Hepatocyte (in vitro differentiated cells): ENCODE measurements around the gene CSNK1G1.

ENCODE experiments used
- EZH2 ChIP-seq: fragments of 200-600 bp; sonication (generic); IDR thresholded peaks from 2 replicates; pipeline ENCODE4 v1.6.1; 2016; ENCODE audit warnings: antibody characterized with exemption, mild to moderate bottlenecking, borderline replicate concordance
- EZH2phosphoT487 ChIP-seq: fragments of 200-600 bp; sonication (generic); IDR thresholded peaks from one replicate; pipeline ENCODE4 v1.6.1; 2018; ENCODE audit warnings: antibody characterized with exemption, mild to moderate bottlenecking, low read depth, moderate library complexity; ENCODE audit not compliant: unreplicated experiment, severe bottlenecking
- TF ChIP-seq, protein P1 (sequence below): fragments of 200-600 bp; sonication (generic); IDR thresholded peaks from 2 replicates; pipeline ENCODE4 v1.5.1; 2016; ENCODE audit warnings: antibody characterized with exemption, mild to moderate bottlenecking; ENCODE audit not compliant: poor library complexity

DNA sequence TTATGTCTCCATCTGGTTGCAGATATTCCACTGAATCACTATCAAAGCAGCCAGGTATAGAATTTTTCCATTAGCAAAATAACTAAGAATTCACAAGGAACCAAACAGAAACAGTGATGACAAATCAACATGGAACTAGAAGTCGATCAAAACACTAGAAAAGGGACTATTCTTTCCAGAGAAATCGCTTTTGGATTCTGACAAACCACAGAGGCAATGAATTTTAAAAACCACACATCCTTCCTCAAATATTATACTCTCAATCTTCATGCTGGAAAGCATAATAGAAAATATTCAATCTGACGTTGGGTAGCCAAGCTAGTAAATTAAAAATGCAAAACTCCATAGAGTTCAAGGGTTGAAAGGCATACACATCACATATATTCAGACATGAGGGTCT is 99.9 kb downstream of the CSNK1G1 start:
- TF ChIP-seq, protein P1, sequence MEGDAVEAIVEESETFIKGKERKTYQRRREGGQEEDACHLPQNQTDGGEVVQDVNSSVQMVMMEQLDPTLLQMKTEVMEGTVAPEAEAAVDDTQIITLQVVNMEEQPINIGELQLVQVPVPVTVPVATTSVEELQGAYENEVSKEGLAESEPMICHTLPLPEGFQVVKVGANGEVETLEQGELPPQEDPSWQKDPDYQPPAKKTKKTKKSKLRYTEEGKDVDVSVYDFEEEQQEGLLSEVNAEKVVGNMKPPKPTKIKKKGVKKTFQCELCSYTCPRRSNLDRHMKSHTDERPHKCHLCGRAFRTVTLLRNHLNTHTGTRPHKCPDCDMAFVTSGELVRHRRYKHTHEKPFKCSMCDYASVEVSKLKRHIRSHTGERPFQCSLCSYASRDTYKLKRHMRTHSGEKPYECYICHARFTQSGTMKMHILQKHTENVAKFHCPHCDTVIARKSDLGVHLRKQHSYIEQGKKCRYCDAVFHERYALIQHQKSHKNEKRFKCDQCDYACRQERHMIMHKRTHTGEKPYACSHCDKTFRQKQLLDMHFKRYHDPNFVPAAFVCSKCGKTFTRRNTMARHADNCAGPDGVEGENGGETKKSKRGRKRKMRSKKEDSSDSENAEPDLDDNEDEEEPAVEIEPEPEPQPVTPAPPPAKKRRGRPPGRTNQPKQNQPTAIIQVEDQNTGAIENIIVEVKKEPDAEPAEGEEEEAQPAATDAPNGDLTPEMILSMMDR: no peak
- TF ChIP-seq EZH2 (no peak), EZH2phosphoT487 (no peak)
